ENCODE results near the gene MED13.
"Not testable (repeated sequence)": the region's sequence is repeated elsewhere in the genome, so short reads cannot be mapped to it uniquely, and the experiment has no call there.

Gene MED13

DNA sequence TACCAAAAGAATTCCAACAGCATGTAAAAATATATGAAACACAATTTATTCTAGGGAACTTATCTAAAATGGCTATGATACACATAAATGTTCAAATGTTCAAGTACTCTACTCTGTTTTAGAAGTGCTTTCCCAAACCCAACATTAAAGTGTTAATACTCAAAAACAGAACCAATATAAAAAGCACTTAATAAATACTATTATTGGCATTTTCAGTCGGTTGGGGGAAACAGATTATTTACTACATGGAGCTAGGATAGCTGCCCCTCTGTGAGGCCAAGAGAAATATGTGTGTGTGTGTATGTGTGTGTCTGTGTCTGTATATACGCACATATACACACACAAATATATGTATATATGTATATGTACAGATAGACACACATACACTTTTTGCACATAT lies 169.7 kb downstream of the MED13 start:
- in situ Hi-C loops (cut with MboI; ENCODE audit: low pct_unique_long_range_greater_than_20kb, low sequenced_read_pairs, unreplicated experiment): no loop called here
- no peak for DNase-seq (ENCODE audit: low spot score)
- TF ChIP-seq, protein P1, sequence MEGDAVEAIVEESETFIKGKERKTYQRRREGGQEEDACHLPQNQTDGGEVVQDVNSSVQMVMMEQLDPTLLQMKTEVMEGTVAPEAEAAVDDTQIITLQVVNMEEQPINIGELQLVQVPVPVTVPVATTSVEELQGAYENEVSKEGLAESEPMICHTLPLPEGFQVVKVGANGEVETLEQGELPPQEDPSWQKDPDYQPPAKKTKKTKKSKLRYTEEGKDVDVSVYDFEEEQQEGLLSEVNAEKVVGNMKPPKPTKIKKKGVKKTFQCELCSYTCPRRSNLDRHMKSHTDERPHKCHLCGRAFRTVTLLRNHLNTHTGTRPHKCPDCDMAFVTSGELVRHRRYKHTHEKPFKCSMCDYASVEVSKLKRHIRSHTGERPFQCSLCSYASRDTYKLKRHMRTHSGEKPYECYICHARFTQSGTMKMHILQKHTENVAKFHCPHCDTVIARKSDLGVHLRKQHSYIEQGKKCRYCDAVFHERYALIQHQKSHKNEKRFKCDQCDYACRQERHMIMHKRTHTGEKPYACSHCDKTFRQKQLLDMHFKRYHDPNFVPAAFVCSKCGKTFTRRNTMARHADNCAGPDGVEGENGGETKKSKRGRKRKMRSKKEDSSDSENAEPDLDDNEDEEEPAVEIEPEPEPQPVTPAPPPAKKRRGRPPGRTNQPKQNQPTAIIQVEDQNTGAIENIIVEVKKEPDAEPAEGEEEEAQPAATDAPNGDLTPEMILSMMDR (IDR thresholded peaks at IDR 0.05; ENCODE audit: extremely low read depth, insufficient read depth, missing control alignments): no peak

DNA sequence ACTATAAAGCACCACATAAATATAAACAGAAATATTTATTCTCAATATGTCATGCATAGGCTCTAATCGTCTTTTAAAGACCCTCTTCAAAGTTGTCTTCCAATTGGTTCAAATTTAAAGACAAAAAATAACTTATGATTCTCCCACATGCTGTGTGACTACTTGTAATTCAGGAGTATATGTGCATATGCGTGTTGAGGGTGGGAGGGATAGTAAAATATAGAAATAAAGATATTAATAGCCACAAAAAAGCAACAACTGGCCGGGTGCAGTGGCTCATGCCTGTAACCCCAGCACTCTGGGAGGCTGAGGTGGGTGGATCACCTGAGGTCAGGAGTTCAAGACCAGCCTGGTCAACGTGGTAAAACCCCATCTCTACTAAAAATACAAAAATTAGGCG lies 170.8 kb downstream of the MED13 start:
- DNase-seq (ENCODE audit: low spot score); in situ Hi-C loops (cut with MboI; ENCODE audit: low pct_unique_long_range_greater_than_20kb, low sequenced_read_pairs, unreplicated experiment): not testable (repeated sequence)
